GM19099 (cell line): Measurements from ENCODE around the gene FLCN.

Source experiments
- POLR2A ChIP-seq: IDR thresholded peaks from 3 replicates; pipeline ENCODE4 v1.6.1; 2011; ENCODE audit warnings: low read depth; ENCODE audit not compliant: insufficient read length; ENCODE audit errors: extremely low read depth

Gene FLCN

GRCh38 chr17:17226451-17227265, 10.3 kb downstream of the FLCN start:
- no peak for TF ChIP-seq POLR2A

DNA sequence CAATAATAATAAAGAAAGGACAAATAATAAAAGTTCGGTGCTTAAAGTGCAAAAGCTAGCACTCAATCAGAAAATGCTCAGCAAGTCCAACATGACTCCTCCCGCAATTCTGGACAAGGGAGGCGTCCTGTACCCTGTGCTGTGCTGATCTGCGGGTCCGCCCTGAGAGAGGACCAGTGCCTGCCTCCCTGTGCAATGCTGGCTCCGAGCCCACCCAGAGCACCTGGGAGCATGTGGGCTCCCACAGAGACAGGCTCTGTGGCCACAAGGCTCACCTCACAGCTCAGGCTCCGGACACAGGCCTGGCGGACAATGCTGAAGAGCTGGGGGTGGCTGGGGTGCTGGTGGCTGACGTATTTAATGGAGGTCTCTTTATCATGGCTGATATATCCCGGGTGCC, 11.1 kb downstream of the FLCN start:
- TF ChIP-seq POLR2A: no peak

GRCh38 chr17:17224137-17224536, 12.8 kb downstream of the FLCN start:
- no peak for TF ChIP-seq POLR2A

GRCh38 chr17:17223736-17224135, 13.2 kb downstream of the FLCN start:
- TF ChIP-seq POLR2A: no peak

- no peak for TF ChIP-seq POLR2A
Observed at GRCh38 chr17:17221329-17221728, 15.6 kb downstream of the FLCN start.

DNA sequence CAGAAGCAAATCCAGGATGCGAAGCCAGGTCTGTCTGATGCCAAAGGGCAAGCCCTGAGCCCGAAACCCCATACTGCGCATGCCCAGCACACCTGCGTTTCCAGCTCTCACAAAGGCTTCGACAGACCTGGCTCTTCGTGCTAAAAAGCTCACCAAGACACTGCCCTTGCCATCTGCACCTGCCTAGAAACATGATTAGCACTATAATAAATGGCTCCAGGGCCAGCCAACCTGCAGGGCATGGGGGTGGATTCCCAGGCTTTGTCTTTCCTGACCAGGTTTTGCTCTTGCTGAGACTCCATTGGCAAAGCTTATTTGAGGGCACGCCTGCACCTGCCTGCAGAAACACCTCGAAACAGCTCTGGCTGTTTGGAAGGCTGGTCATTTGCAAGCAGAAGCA, 16.4 kb downstream of the FLCN start:
- TF ChIP-seq POLR2A: no peak

- TF ChIP-seq POLR2A: no peak
Observed at GRCh38 chr17:17217995-17218394, 19.0 kb downstream of the FLCN start.

DNA sequence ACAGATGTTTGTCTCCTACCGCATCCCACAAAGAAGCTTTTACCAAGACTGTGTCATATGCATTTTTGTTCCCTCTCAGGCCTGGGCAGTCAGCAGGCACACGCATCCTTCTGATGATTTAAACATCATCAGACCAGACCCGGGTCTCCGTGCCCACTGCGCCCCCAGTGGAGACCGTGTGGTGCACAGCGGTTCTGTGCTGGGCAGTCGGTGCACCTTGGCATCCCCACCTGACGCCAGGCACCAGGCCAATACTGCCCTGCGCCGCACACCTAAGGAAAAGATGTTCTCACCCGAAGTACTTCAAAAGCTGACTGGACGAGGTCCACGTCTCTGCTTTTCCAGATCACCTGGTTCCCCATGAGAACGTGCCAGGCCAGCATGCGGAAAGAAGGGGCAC, 20.2 kb downstream of the FLCN start:
- no peak for TF ChIP-seq POLR2A

DNA sequence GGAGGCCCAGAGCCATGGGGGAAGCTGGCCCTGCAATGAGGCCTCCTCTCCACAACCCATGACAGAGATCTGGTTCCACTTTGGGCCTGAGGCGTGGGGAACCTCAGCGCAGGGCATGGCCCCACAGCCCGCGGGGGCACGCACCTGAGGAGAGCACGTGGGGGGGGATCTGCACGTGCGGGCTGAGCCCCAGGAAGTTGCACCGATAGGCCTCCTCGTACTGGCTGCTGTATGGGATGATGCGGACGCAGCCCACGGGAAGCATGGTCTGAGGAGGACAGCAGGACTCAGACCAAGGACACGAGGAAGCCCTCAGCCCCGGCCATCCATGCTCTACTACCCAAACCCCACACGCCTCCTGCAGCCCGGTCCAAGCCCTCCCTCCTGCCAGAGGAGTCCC, 20.7 kb downstream of the FLCN start:
- no peak for TF ChIP-seq POLR2A

GRCh38 chr17:17215575-17215974, 21.4 kb downstream of the FLCN start:
- no peak for TF ChIP-seq POLR2A

- TF ChIP-seq POLR2A: no peak
Observed at GRCh38 chr17:17214646-17215436, 22.1 kb downstream of the FLCN start.

- TF ChIP-seq POLR2A: no peak
Observed at GRCh38 chr17:17213775-17214174, 23.2 kb downstream of the FLCN start.

DNA sequence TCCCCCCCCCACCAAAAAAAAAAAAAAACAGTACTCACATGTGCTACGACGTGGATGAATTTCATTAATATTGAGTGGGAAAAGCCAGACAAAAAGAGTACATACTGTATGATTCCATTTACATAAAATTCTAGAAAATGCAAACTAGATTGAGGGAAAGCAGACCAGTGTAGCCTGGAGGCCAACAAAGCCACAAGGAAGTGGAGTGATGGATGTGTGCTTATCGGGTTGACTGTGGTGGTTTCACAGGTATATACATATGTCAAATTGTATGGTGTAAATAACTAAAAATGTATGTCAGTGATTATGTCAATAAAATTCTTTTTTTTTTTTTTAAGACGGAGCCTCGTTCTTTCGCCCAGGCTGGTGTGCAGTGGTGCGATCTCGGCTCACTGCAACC, 29.0 kb downstream of the FLCN start:
- TF ChIP-seq POLR2A: no peak

GRCh38 chr17:17206913-17207335, 30.0 kb downstream of the FLCN start:
- no peak for TF ChIP-seq POLR2A

DNA sequence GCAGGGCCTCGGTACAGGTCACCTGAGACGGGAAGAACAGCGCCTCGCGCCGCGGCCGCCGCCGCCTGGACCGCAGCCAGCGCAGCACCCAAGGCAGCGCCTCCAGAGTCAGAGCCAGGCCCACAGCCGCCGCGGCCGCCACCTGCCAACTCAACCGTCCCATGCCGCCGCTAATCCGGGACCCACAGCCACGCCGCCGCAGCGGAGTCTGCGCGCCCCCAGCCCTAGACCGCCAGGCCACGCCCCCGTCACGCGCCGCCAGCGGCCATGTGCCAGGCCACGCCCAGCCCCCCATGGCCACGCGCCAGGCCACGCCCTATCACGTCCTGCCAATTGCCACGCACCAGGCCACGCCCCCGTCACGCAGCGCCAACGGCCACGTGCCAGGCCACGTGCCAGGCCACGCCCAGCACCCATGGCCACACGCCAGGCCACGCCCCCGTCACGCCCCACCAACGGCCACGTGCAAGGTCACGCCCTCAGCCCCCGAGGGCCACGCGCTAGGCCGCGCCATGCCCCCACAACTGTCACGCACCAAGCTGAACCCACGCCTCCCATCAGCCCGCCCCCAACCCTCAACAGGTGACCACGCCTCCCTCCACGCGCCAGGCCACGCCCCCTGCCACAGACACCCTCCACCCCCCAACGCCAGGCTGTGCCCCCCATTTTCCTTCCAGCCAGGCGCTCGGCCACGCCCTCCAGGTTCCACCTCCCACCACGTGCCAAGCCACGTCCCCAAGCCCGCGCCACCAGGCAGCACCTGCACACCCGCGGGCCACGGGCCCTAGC, 30.6 kb downstream of the FLCN start, which contains the start of gene PLD6:
PLD6 (minus strand) TSS at position 210 of the 789 bp plus-strand sequence; CDS start at position 163, 47 bp downstream.
- TF ChIP-seq POLR2A: peak; percentile 70
